H1 (cell line): ENCODE measurements around the gene DNAJC10.

Source experiments
- CBX8 ChIP-seq: fragments of 300-800, 300-1000 bp; sonication (generic); IDR thresholded peaks from 2 replicates; pipeline ENCODE4 v1.7.1; 2016; ENCODE audit warnings: low read depth, low read length, borderline replicate concordance
- CTCF ChIP-seq, 3 experiments: IDR thresholded peaks; 1 replicate in 2 of 3; 2 replicates in 1 of 3; pipeline versions ENCODE4 v1.5.1 to v1.6.1; 2011; ENCODE audit warnings: low read length in 3 of 3, mild to moderate bottlenecking in 3 of 3, inconsistent platforms in 2 of 3, low read depth in 1 of 3, moderate library complexity in 1 of 3; ENCODE audit not compliant: insufficient read depth in 1 of 3; ENCODE audit errors: control extremely low read depth in 1 of 3
- EZH2 ChIP-seq: fragments of 200-600 bp; sonication (generic); IDR thresholded peaks from 2 replicates; pipeline ENCODE4 v1.7.1; 2012; ENCODE audit warnings: low read depth, mild to moderate bottlenecking, moderate library complexity, low read length, inconsistent platforms; ENCODE audit not compliant: severe bottlenecking
- JUN ChIP-seq: IDR thresholded peaks from 2 replicates; pipeline ENCODE4 v1.6.1; 2011; ENCODE audit warnings: low read depth, mild to moderate bottlenecking, improper control_type of control experiment, low read length
- MAFK ChIP-seq: IDR thresholded peaks from 2 replicates; pipeline ENCODE4 v1.6.1; 2012; ENCODE audit warnings: low read depth, mild to moderate bottlenecking, improper control_type of control experiment, low read length
- POLR2A ChIP-seq, 2 experiments: IDR thresholded peaks; 1 replicate in 1 of 2; 2 replicates in 1 of 2; pipeline ENCODE4 v1.6.1; 2011; ENCODE audit warnings: low read depth in 2 of 2, low read length in 2 of 2, mild to moderate bottlenecking in 2 of 2; ENCODE audit errors: control extremely low read depth in 1 of 2
- POLR2AphosphoS5 ChIP-seq: IDR thresholded peaks from 2 replicates; pipeline ENCODE4 v1.6.1; 2011; ENCODE audit warnings: low read depth, low read length
- RFX5 ChIP-seq: IDR thresholded peaks from 2 replicates; pipeline ENCODE4 v1.6.1; 2011; ENCODE audit warnings: low read depth, low read length, improper control_type of control experiment, borderline replicate concordance
- SIRT6 ChIP-seq: IDR thresholded peaks from one replicate; pipeline ENCODE4 v1.7.1; 2012; ENCODE audit warnings: low read length, inconsistent platforms
- ZNF274 ChIP-seq: IDR thresholded peaks from 2 replicates; pipeline ENCODE4 v1.7.0; 2012; ENCODE audit warnings: low read length, borderline replicate concordance; ENCODE audit errors: extremely low read depth
- TF ChIP-seq, protein P1 (sequence below): fragments of 300-600 bp; sonication (generic); IDR thresholded peaks from 2 replicates; pipeline ENCODE4 v1.7.1; 2012; ENCODE audit warnings: low read length, moderate library complexity, mild to moderate bottlenecking, inconsistent platforms; ENCODE audit not compliant: insufficient replicate concordance

DNA sequence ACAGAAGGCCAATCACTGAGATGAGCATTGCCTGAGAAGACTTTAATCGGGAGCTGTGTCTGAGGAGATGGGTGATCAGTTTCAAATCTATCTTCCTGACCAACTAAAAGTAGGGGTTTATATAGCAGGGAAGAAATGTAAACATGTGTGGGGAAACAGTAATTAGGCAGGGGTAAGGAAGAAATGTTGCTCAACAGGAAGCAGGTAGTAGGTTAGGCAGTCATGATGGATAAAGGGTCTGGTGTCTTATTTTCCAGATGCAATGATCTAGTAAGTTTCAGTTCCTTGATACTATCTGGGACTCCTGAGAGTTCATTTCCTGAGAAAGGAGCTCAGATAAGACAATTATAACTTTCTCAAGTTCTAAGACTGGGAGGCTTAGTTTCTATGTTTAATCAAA lies 33.8 kb upstream of the DNAJC10 start:
- TF ChIP-seq EZH2 (no peak), ZNF274 (no peak), RFX5 (no peak), POLR2A (IDR thresholded peaks at IDR 0.05; ENCODE audit: control extremely low read depth in 1 of 2, low read depth in 2 of 2, low read length in 2 of 2) (no peak), POLR2AphosphoS5 (no peak), CTCF (IDR thresholded peaks at IDR 0.05; ENCODE audit: control extremely low read depth in 1 of 3, insufficient read depth in 1 of 3, low read depth in 1 of 3, low read length in 3 of 3) (no peak), JUN (no peak), SIRT6 (no peak), CBX8 (no peak), MAFK (no peak)
- TF ChIP-seq, protein P1, sequence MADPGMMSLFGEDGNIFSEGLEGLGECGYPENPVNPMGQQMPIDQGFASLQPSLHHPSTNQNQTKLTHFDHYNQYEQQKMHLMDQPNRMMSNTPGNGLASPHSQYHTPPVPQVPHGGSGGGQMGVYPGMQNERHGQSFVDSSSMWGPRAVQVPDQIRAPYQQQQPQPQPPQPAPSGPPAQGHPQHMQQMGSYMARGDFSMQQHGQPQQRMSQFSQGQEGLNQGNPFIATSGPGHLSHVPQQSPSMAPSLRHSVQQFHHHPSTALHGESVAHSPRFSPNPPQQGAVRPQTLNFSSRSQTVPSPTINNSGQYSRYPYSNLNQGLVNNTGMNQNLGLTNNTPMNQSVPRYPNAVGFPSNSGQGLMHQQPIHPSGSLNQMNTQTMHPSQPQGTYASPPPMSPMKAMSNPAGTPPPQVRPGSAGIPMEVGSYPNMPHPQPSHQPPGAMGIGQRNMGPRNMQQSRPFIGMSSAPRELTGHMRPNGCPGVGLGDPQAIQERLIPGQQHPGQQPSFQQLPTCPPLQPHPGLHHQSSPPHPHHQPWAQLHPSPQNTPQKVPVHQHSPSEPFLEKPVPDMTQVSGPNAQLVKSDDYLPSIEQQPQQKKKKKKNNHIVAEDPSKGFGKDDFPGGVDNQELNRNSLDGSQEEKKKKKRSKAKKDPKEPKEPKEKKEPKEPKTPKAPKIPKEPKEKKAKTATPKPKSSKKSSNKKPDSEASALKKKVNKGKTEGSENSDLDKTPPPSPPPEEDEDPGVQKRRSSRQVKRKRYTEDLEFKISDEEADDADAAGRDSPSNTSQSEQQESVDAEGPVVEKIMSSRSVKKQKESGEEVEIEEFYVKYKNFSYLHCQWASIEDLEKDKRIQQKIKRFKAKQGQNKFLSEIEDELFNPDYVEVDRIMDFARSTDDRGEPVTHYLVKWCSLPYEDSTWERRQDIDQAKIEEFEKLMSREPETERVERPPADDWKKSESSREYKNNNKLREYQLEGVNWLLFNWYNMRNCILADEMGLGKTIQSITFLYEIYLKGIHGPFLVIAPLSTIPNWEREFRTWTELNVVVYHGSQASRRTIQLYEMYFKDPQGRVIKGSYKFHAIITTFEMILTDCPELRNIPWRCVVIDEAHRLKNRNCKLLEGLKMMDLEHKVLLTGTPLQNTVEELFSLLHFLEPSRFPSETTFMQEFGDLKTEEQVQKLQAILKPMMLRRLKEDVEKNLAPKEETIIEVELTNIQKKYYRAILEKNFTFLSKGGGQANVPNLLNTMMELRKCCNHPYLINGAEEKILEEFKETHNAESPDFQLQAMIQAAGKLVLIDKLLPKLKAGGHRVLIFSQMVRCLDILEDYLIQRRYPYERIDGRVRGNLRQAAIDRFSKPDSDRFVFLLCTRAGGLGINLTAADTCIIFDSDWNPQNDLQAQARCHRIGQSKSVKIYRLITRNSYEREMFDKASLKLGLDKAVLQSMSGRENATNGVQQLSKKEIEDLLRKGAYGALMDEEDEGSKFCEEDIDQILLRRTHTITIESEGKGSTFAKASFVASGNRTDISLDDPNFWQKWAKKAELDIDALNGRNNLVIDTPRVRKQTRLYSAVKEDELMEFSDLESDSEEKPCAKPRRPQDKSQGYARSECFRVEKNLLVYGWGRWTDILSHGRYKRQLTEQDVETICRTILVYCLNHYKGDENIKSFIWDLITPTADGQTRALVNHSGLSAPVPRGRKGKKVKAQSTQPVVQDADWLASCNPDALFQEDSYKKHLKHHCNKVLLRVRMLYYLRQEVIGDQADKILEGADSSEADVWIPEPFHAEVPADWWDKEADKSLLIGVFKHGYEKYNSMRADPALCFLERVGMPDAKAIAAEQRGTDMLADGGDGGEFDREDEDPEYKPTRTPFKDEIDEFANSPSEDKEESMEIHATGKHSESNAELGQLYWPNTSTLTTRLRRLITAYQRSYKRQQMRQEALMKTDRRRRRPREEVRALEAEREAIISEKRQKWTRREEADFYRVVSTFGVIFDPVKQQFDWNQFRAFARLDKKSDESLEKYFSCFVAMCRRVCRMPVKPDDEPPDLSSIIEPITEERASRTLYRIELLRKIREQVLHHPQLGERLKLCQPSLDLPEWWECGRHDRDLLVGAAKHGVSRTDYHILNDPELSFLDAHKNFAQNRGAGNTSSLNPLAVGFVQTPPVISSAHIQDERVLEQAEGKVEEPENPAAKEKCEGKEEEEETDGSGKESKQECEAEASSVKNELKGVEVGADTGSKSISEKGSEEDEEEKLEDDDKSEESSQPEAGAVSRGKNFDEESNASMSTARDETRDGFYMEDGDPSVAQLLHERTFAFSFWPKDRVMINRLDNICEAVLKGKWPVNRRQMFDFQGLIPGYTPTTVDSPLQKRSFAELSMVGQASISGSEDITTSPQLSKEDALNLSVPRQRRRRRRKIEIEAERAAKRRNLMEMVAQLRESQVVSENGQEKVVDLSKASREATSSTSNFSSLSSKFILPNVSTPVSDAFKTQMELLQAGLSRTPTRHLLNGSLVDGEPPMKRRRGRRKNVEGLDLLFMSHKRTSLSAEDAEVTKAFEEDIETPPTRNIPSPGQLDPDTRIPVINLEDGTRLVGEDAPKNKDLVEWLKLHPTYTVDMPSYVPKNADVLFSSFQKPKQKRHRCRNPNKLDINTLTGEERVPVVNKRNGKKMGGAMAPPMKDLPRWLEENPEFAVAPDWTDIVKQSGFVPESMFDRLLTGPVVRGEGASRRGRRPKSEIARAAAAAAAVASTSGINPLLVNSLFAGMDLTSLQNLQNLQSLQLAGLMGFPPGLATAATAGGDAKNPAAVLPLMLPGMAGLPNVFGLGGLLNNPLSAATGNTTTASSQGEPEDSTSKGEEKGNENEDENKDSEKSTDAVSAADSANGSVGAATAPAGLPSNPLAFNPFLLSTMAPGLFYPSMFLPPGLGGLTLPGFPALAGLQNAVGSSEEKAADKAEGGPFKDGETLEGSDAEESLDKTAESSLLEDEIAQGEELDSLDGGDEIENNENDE, result no peak
